ENCODE data around the gene RSPO4. TPM values are rescaled to one million over a fixed set of nuclear protein-coding genes. Genes with fewer than 3 reads are reported as not detected.
"Not testable (repeated sequence)": the region's sequence is repeated elsewhere in the genome, so short reads cannot be mapped to it uniquely, and the experiment has no call there.

The RSPO4 gene
- total RNA-seq, 1 donor from 2014 or later, result 0.11 TPM

- ATAC-seq (ENCODE audit: low read depth), result no peak
- no peaks in the 10 kb centered on the region for H3K9me3 Mint-ChIP-seq
- no peak overlapping the region for H3K4me3 Mint-ChIP-seq
These were observed 13.8 kb downstream of the RSPO4 start for GRCh38 chr20:988272-988671.

GRCh38 chr20:987677-988076 lies 14.4 kb downstream of the RSPO4 start:
- Mint-ChIP-seq H3K36me3 (ENCODE audit: low read depth) (no peaks in the 10 kb centered on the region), H3K9me3 (no peaks in the 10 kb centered on the region), H3K4me3 (no peak overlapping the region), H3K27me3 (peaks cover 40% of the 10 kb centered on the region), H3K27ac (no peak overlapping the region), H3K4me1 (no peaks in the 10 kb centered on the region)
- no peak for ATAC-seq (ENCODE audit: low read depth)
- CTCF ChIA-PET, result no interaction called here
- no peak for DNase-seq
- intact Hi-C loops (cut with micrococcal nuclease), result no loop called here
- TF ChIP-seq CTCF (IDR thresholded peaks at IDR 0.05), result no peak
- POLR2A ChIA-PET, result no interaction called here

More at GRCh38 chr20:988272-988671, 13.8 kb downstream of the RSPO4 start:
- intact Hi-C loops (cut with micrococcal nuclease), result no loop called here
- ChIA-PET POLR2A (no interaction called here), CTCF (no interaction called here)
- Mint-ChIP-seq H3K36me3 (ENCODE audit: low read depth) (no peaks in the 10 kb centered on the region), H3K27ac (no peak overlapping the region), H3K27me3 (peaks cover 40% of the 10 kb centered on the region), H3K4me1 (no peaks in the 10 kb centered on the region)
- no peak for DNase-seq
- no peak for TF ChIP-seq CTCF (IDR thresholded peaks at IDR 0.05)

- H3K4me1 Mint-ChIP-seq, result no peaks in the 10 kb centered on the region
These were observed 15.3 kb downstream of the RSPO4 start for GRCh38 chr20:986733-987355.

GRCh38 chr20:984994-985393 lies 17.1 kb downstream of the RSPO4 start:
- DNase-seq; H3K9me3 Mint-ChIP-seq; CTCF ChIA-PET; intact Hi-C loops (cut with micrococcal nuclease); ATAC-seq (ENCODE audit: low read depth); H3K4me1 Mint-ChIP-seq; POLR2A ChIA-PET; H3K27ac Mint-ChIP-seq; H3K4me3 Mint-ChIP-seq; H3K36me3 Mint-ChIP-seq (ENCODE audit: low read depth): not testable (repeated sequence)
- H3K27me3 Mint-ChIP-seq, result peaks cover 38% of the 10 kb centered on the region

More at GRCh38 chr20:986733-987355, 15.3 kb downstream of the RSPO4 start:
- no peak for DNase-seq
- no peak overlapping the region for H3K27ac Mint-ChIP-seq
- ChIA-PET CTCF (no interaction called here), POLR2A (no interaction called here)
- no peaks in the 10 kb centered on the region for H3K9me3 Mint-ChIP-seq
- H3K27me3 Mint-ChIP-seq, result peaks cover 39% of the 10 kb centered on the region
- TF ChIP-seq CTCF (IDR thresholded peaks at IDR 0.05), result no peak
- intact Hi-C loops (cut with micrococcal nuclease), result no loop called here
- no peak overlapping the region for H3K4me3 Mint-ChIP-seq
- ATAC-seq (ENCODE audit: low read depth), result no peak
- H3K36me3 Mint-ChIP-seq (ENCODE audit: low read depth), result no peaks in the 10 kb centered on the region

GRCh38 chr20:982754-983153 lies 19.4 kb downstream of the RSPO4 start:
- DNase-seq, result no peak
- no peaks in the 10 kb centered on the region for H3K4me1 Mint-ChIP-seq
- no peaks in the 10 kb centered on the region for H3K9me3 Mint-ChIP-seq
- H3K4me3 Mint-ChIP-seq, result no peak overlapping the region
- no peak overlapping the region for H3K27ac Mint-ChIP-seq
- intact Hi-C loops (cut with micrococcal nuclease), result no loop called here
- TF ChIP-seq CTCF (IDR thresholded peaks at IDR 0.05), result no peak
- H3K27me3 Mint-ChIP-seq, result peaks cover 35% of the 10 kb centered on the region
- no peaks in the 10 kb centered on the region for H3K36me3 Mint-ChIP-seq (ENCODE audit: low read depth)
- ChIA-PET CTCF (no interaction called here), POLR2A (no interaction called here)
- ATAC-seq (ENCODE audit: low read depth), result no peak

- no peak for ATAC-seq (ENCODE audit: low read depth)
- no peaks in the 10 kb centered on the region for H3K9me3 Mint-ChIP-seq
- POLR2A ChIA-PET, result no interaction called here
- CTCF ChIA-PET, result interaction anchor here (2.5 kb wide), 1 partner anchor 20 kb away, joined by 7 read pairs; no protein-coding TSS in a partner anchor
- DNase-seq, result no peak
- H3K27me3 Mint-ChIP-seq, result peaks cover 19% of the 10 kb centered on the region
- no peaks in the 10 kb centered on the region for H3K4me1 Mint-ChIP-seq
- no peaks in the 10 kb centered on the region for H3K36me3 Mint-ChIP-seq (ENCODE audit: low read depth)
- intact Hi-C loops (cut with micrococcal nuclease), result no loop called here
- no peak overlapping the region for H3K27ac Mint-ChIP-seq
- no peak for TF ChIP-seq CTCF (IDR thresholded peaks at IDR 0.05)
- H3K4me3 Mint-ChIP-seq, result no peak overlapping the region
These were observed 25.1 kb downstream of the RSPO4 start for GRCh38 chr20:977021-977420.

Measured in activated B cell treated with CpG ODN at 0.5 μM for 24 hours (primary cell).